Nucleus accumbens (tissue), 56 donors: ENCODE measurements around the gene MYLK.
A peak's percentile ranks its signal among the peaks of the same experiment; 100 is the strongest.
"Not testable (repeated sequence)": the region's sequence is repeated elsewhere in the genome, so short reads cannot be mapped to it uniquely, and the experiment has no call there.

Experiments
- DNase-seq, 56 donors: peaks; one replicate each; lab custom pipeline; 2025; lab: John Stamatoyannopoulos, UW

The MYLK gene

GRCh38 chr3:123611674-123612073 lies 272.5 kb downstream of the MYLK start:
- DNase-seq, result not testable (repeated sequence)

- no peak for DNase-seq
Measured at GRCh38 chr3:123611082-123611481, 273.1 kb downstream of the MYLK start.

GRCh38 chr3:123610331-123610730 lies 273.8 kb downstream of the MYLK start:
- DNase-seq, result no peak

GRCh38 chr3:123609063-123609462 lies 275.1 kb downstream of the MYLK start:
- no peak for DNase-seq

- no peak for DNase-seq
Measured at GRCh38 chr3:123608263-123608937, 275.7 kb downstream of the MYLK start.

GRCh38 chr3:123606527-123606926 lies 277.6 kb downstream of the MYLK start:
- no peak for DNase-seq

GRCh38 chr3:123605789-123606234 lies 278.3 kb downstream of the MYLK start:
- DNase-seq, result no peak

GRCh38 chr3:123603153-123603552 lies 281.0 kb downstream of the MYLK start:
- DNase-seq, result not testable (repeated sequence)

- DNase-seq, result no peak
Measured at GRCh38 chr3:123602325-123602724, 281.8 kb downstream of the MYLK start.

- DNase-seq, result not testable (repeated sequence)
Measured at GRCh38 chr3:123600863-123601262, 283.3 kb downstream of the MYLK start.

GRCh38 chr3:123597561-123597960 lies 286.6 kb downstream of the MYLK start:
- DNase-seq, result no peak

- no peak for DNase-seq
Measured at GRCh38 chr3:123595396-123596180, 288.5 kb downstream of the MYLK start.

GRCh38 chr3:123593381-123593780 lies 290.8 kb downstream of the MYLK start:
- peak in 8 of 56 donors; percentile 7 to 39 (median 26) for DNase-seq

GRCh38 chr3:123590685-123591450 lies 293.3 kb downstream of the MYLK start:
- no peak for DNase-seq

- no peak for DNase-seq
Measured at GRCh38 chr3:123587401-123587800, 296.7 kb downstream of the MYLK start.

GRCh38 chr3:123586968-123587367 lies 297.2 kb downstream of the MYLK start:
- no peak for DNase-seq

GRCh38 chr3:123586131-123586530 lies 298.0 kb downstream of the MYLK start:
- peak in 32 of 56 donors; percentile 3 to 70 (median 22) for DNase-seq

- DNase-seq, result peak; percentile 67 to 99 (median 96)
Measured at GRCh38 chr3:123584988-123585937, 298.9 kb downstream of the MYLK start, which contains the start of gene HACD2. HACD2 (minus strand) TSS chr3:123585053; CDS start chr3:123585027, 26 bp downstream.

GRCh38 chr3:123584284-123584987 lies 299.7 kb downstream of the MYLK start:
- peak in 34 of 56 donors; percentile 19 to 85 (median 64) for DNase-seq
